ENCODE data around the gene SSR1.
"Not testable (repeated sequence)": the region's sequence is repeated elsewhere in the genome, so short reads cannot be mapped to it uniquely, and the experiment has no call there.

- TF ChIP-seq POLR2AphosphoS5 (IDR thresholded peaks at IDR 0.05; ENCODE audit: low read depth, low read length); POLR2A (IDR thresholded peaks at IDR 0.05; ENCODE audit: low read depth, low read length); TAF1 (IDR thresholded peaks at IDR 0.05; ENCODE audit: low read depth, low read length); PAX5 (IDR thresholded peaks at IDR 0.05; ENCODE audit: insufficient read depth, low read length, severe bottlenecking); SPI1 (IDR thresholded peaks at IDR 0.05; ENCODE audit: low read depth, low read length): not testable (repeated sequence)
Measured at GRCh38 chr6:7321866-7322265, 8.9 kb upstream of the SSR1 start.

Data from GM12891 (cell line).